Measurements from ENCODE around the gene DPP6.

DPP6 gene

GRCh38 chr7:154905146-154905545 lies 852.9 kb downstream of the DPP6 start:
- no peak for DNase-seq

GRCh38 chr7:154905615-154906014 lies 853.4 kb downstream of the DPP6 start:
- no peak for DNase-seq

GRCh38 chr7:154906201-154906600 lies 854.0 kb downstream of the DPP6 start:
- DNase-seq = no peak

- DNase-seq = no peak
Observed at GRCh38 chr7:154906736-154907355, 854.6 kb downstream of the DPP6 start.

- no peak for DNase-seq
Observed at GRCh38 chr7:154907651-154908620, 855.7 kb downstream of the DPP6 start.

GRCh38 chr7:154909241-154910105 lies 857.3 kb downstream of the DPP6 start:
- no peak for DNase-seq

- no peak for DNase-seq
Observed at GRCh38 chr7:154910125-154910524, 857.9 kb downstream of the DPP6 start.

GRCh38 chr7:154910977-154911376 lies 858.8 kb downstream of the DPP6 start:
- DNase-seq = no peak

- DNase-seq = no peak
Observed at GRCh38 chr7:154911411-154911810, 859.2 kb downstream of the DPP6 start.

- DNase-seq = no peak
Observed at GRCh38 chr7:154911862-154912455, 859.8 kb downstream of the DPP6 start.

GRCh38 chr7:154912871-154913637 lies 860.9 kb downstream of the DPP6 start:
- DNase-seq = no peak

GRCh38 chr7:154913638-154914307 lies 861.6 kb downstream of the DPP6 start:
- peak; percentile 58 for DNase-seq

GRCh38 chr7:154914308-154914995 lies 862.3 kb downstream of the DPP6 start:
- DNase-seq = no peak

- no peak for DNase-seq
Observed at GRCh38 chr7:154914996-154915380, 862.8 kb downstream of the DPP6 start.

GRCh38 chr7:154915600-154915999 lies 863.4 kb downstream of the DPP6 start:
- DNase-seq = no peak

- no peak for DNase-seq
Observed at GRCh38 chr7:154916381-154916780, 864.2 kb downstream of the DPP6 start.

GRCh38 chr7:154916856-154917807 lies 864.9 kb downstream of the DPP6 start:
- DNase-seq = no peak

GRCh38 chr7:154917808-154918160 lies 865.6 kb downstream of the DPP6 start:
- DNase-seq = no peak

GRCh38 chr7:154918266-154918665 lies 866.1 kb downstream of the DPP6 start:
- DNase-seq = no peak

GRCh38 chr7:154918741-154919140 lies 866.5 kb downstream of the DPP6 start:
- no peak for DNase-seq
